GM19240 (cell line): Measurements from ENCODE around the gene TSKU.

Experiments used
- DNase-seq: peaks from one replicate; pipeline ENCODE4 v3.0.0; 2011; ENCODE audit warnings: low spot score; ENCODE audit not compliant: insufficient read length

The TSKU gene

GRCh38 chr11:76752321-76753143 is 30.6 kb upstream of the TSKU start:
- DNase-seq: no peak

DNA sequence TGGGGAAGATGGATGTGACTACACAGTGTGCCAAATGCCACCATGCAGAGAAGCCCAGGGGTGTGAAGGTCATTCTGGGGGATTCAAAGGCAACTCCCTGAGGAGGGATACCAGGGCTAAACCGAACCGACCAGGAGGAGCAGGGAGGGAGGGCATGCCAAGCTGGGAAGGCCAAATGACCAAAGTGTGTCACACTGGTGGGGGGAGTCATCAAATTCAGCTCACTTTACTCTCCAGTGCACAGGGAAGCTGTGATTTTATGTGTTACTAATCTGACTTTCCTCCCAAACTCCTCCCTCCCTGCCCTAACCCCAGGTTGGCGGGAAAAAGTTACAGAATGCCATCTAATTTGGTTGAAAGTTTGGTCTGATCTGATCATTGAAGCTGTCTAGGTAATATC is 29.7 kb upstream of the TSKU start:
- DNase-seq: no peak

- DNase-seq: no peak
Measured at GRCh38 chr11:76753950-76754349, 29.2 kb upstream of the TSKU start.

DNA sequence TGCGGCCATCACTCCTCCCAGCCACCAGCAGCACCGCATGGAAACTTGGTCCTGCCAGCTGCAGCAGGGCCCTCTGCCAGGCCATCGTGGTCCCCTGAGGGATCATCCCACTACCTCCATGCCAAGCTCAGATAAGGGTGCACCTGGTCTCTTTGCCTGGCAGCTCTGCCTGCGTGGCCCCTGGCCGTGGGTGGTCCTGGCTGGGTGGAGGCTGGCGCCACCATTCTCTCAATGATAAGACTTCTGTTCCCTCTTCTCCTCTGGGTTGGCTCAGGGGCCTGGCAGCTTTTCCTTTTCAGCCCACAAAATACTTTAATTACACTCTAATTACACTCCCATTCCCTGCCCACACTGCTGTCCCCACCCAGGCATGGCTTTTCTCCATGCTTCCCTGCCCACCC is 26.8 kb upstream of the TSKU start:
- no peak for DNase-seq

DNA sequence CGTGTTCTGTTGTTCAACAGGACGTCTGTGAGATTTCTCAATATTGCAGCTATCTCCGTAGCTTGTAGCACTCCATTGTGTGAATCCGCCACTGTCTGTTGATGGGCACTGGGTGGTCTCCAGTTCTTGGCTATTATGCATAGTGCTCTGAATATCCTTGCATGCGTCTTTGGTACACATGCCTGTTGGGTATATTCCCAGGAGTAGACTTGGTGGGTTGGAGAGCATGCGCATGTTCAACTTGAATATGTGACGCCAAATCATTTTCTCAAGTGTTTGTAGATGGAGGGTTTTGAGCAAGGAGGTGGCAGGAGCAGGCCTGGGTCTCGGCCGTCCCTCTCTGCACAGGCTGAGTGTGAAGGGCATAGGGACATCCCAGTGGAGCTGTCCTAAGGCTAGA is 24.8 kb upstream of the TSKU start:
- no peak for DNase-seq

- no peak for DNase-seq
Measured at GRCh38 chr11:76759092-76759491, 24.1 kb upstream of the TSKU start.

- DNase-seq: no peak
Measured at GRCh38 chr11:76759517-76759916, 23.6 kb upstream of the TSKU start.

DNA sequence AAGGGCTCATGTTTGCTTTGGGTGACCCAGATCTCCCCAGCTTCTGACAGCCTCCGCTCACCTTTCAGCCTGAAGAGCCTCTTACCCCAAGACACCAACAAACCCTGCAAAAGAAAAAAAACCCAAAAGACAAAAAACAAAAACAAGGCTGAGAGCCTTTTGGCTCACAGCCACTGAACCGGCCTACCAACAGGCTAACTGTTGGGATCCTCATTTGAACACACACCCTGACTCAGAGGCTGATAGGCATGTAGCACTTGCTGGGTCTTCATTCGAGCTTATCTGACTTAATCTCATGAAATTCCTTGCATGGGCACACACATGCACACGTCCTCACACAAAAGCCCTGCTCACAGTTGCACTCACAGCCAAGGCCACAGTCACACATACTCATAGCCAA is 22.9 kb upstream of the TSKU start:
- no peak for DNase-seq

DNA sequence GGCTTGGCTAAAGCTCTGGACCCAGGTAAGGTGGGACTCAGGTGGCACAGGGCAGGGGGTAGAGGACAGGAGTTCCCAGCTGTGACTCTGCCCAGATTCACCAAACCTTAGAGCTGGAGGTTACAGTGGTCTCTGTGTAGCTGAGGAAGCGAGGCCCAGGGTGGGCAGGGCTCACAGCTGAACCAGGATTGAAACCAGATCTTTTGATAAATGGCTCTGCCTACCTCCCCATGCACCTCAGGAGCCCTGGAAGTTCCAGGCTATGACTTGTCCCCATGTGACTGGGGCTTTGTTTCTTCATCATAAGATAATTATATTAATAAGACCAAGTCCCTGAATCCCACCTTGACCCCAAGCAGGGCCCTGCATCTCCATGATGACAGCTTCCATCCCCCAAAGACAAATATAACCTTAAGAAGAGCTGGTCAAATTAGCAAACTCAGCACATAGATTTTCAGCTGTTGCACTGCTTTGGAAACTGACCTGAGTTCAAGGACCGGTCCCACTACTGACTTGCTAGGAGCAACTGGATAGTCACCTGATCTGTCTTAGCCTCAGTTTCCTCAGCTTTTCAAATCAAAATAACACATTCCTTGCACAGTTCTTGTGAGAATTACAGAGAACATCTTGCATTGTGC is 21.3 kb upstream of the TSKU start:
- DNase-seq: no peak

GRCh38 chr11:76762356-76762752 is 20.8 kb upstream of the TSKU start:
- DNase-seq: no peak

- no peak for DNase-seq
Measured at GRCh38 chr11:76762867-76763572, 20.1 kb upstream of the TSKU start.

GRCh38 chr11:76763573-76764346 is 19.4 kb upstream of the TSKU start:
- DNase-seq: no peak

GRCh38 chr11:76764941-76765665 is 18.1 kb upstream of the TSKU start:
- no peak for DNase-seq

- DNase-seq: no peak
Measured at GRCh38 chr11:76765863-76766350, 17.2 kb upstream of the TSKU start.

DNA sequence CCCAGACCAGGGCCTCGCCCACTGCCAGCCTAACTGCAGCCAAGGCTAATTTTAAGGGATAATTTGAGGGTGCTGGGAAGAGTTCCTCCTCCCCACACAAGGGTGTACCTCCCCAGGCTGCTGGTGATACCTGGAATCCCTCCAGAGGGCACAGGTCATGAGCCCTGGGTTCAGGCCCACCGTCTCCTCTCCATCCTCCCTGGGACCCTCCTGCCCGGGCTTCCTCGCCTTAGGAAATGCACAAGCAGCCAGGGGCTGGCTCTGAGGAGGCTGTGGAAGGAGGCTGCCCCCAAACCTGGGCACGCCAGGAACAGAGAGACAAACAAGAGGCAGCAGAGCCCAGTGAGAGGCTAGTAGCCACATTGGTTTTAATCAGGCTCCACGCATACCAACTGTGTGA is 16.6 kb upstream of the TSKU start:
- DNase-seq: no peak

DNA sequence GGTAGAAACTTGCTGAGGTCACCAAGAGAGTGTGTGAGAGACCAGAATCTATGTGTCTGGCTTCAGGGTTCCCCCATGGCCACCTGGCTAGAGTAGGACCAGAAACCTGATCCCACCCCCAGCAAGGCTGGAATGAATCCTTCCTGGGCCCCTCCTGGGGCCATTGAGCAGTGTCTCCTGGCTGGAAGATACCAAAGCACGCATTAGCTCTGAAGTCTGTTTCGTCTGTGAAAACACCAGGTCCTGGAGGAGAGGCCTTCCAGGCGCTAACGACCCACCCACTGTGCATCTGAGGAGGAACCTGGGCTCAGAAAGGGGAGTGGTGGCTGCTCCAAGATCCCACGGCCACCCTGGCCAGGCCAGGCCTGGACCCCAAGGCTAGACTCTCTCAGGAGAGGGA is 15.5 kb upstream of the TSKU start:
- DNase-seq: no peak

DNA sequence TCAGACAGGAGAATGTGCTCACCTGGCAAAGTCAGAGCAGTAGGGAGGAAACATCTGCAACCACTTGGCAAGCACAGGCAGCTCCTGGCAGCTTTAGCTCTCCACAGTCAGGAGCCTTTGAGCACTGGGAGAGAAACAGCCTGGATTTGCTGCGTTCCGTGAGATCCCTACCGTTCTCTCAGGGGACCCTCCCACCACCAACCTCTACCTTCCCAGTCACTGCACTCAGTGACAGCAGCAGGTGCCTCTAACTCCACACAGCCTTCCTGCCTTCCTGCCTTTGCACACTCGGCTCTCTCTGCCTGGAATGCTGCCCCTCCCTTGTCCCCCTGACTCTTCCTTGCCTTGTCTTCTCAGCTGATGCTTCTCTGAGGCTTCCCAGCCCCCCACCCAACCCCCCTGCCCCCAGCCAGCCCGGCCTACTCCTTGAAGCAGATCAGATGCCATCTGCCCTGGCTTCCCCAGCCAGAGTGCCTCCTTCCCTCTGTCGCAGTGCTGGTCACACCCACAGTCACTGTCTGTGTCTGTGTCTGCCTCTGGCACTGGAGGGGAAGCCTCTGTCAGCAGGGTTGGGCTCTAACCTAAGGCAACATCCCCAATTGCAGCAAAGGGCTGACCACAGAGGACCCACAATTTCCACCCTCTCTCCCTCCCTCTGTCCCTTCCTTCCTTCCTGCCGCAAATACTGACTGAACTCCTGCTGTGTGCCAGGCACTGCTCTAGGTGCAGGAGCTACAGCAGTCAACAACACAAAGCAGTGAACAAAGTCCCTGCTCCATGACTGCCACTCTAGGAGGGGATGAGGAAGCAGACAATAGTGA is 14.9 kb upstream of the TSKU start:
- DNase-seq: no peak

- DNase-seq: no peak
Measured at GRCh38 chr11:76768909-76769560, 14.1 kb upstream of the TSKU start.
